ENCODE results near the gene ANKRD23.

ANKRD23 gene

GRCh38 chr2:96861074-96861473, 17.3 kb upstream of the ANKRD23 start:
- no peak for TF ChIP-seq CTCF (IDR thresholded peaks at IDR 0.05; ENCODE audit: low read depth, low read length, missing control alignments)
- H3K4me3 ChIP-seq (ENCODE audit: low read depth, low read length): no peak overlapping the region

GRCh38 chr2:96860065-96861029, 16.5 kb upstream of the ANKRD23 start:
- H3K4me3 ChIP-seq (ENCODE audit: low read depth, low read length): no peak overlapping the region
- DNase-seq (ENCODE audit: low read depth): no peak
- TF ChIP-seq CTCF (IDR thresholded peaks at IDR 0.05; ENCODE audit: low read depth, low read length, missing control alignments): no peak

More at GRCh38 chr2:96861074-96861473, 17.3 kb upstream of the ANKRD23 start:
- DNase-seq (ENCODE audit: low read depth): no peak

- no peak for TF ChIP-seq CTCF (IDR thresholded peaks at IDR 0.05; ENCODE audit: low read depth, low read length, missing control alignments)
- H3K4me3 ChIP-seq (ENCODE audit: low read depth, low read length): no peak overlapping the region
- no peak for DNase-seq (ENCODE audit: low read depth)
These were observed 15.9 kb upstream of the ANKRD23 start for GRCh38 chr2:96859681-96860064.

- H3K4me3 ChIP-seq (ENCODE audit: low read depth, low read length): no peak overlapping the region
- no peak for TF ChIP-seq CTCF (IDR thresholded peaks at IDR 0.05; ENCODE audit: low read depth, low read length, missing control alignments)
- DNase-seq (ENCODE audit: low read depth): no peak
These were observed 15.4 kb upstream of the ANKRD23 start for GRCh38 chr2:96859099-96859649.

GRCh38 chr2:96857667-96858372, 14.0 kb upstream of the ANKRD23 start, which contains the start of gene ANKRD39:
TSS of gene ANKRD39 (minus strand) at chr2:96858016. CDS start at chr2:96857987, 29 bp downstream.
- peak within 1 kb of the TSS; percentile 71 for H3K4me3 ChIP-seq (ENCODE audit: low read depth, low read length)
- peak; percentile 73 for TF ChIP-seq CTCF (IDR thresholded peaks at IDR 0.05; ENCODE audit: low read depth, low read length, missing control alignments)
- peak; percentile 93 for DNase-seq (ENCODE audit: low read depth)

GRCh38 chr2:96856776-96857666, 13.2 kb upstream of the ANKRD23 start:
- peak overlapping the region; percentile 71 for H3K4me3 ChIP-seq (ENCODE audit: low read depth, low read length)
- no peak for TF ChIP-seq CTCF (IDR thresholded peaks at IDR 0.05; ENCODE audit: low read depth, low read length, missing control alignments)
- DNase-seq (ENCODE audit: low read depth): no peak
